NB4 (cell line): ENCODE measurements around the gene CDKN2AIP.

Experiments
- POLR2A ChIP-seq: IDR thresholded peaks from 2 replicates; pipeline ENCODE4 v1.6.1; 2011; ENCODE audit warnings: mild to moderate bottlenecking; ENCODE audit not compliant: insufficient read length; ENCODE audit errors: extremely low read depth
- TF ChIP-seq, protein P1 (sequence below): IDR thresholded peaks from one replicate; pipeline ENCODE4 v1.5.1; 2012; ENCODE audit warnings: low read depth, low read length

- TF ChIP-seq POLR2A, result no peak
- TF ChIP-seq, protein P1, sequence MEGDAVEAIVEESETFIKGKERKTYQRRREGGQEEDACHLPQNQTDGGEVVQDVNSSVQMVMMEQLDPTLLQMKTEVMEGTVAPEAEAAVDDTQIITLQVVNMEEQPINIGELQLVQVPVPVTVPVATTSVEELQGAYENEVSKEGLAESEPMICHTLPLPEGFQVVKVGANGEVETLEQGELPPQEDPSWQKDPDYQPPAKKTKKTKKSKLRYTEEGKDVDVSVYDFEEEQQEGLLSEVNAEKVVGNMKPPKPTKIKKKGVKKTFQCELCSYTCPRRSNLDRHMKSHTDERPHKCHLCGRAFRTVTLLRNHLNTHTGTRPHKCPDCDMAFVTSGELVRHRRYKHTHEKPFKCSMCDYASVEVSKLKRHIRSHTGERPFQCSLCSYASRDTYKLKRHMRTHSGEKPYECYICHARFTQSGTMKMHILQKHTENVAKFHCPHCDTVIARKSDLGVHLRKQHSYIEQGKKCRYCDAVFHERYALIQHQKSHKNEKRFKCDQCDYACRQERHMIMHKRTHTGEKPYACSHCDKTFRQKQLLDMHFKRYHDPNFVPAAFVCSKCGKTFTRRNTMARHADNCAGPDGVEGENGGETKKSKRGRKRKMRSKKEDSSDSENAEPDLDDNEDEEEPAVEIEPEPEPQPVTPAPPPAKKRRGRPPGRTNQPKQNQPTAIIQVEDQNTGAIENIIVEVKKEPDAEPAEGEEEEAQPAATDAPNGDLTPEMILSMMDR, result no peak
These were observed 36.6 kb upstream of the CDKN2AIP start for GRCh38 chr4:183407635-183408464.
